Liver (tissue), 9 donors: Measurements from ENCODE around the gene UNC79. TPM values are rescaled to one million over a fixed set of nuclear protein-coding genes. Genes with fewer than 3 reads are reported as not detected.

Source experiments
- DNase-seq: peaks from one replicate; pipeline ENCODE4 v3.0.0-alpha.2; 2017; ENCODE audit warnings: low spot score
- H3K27ac ChIP-seq, 2 donors: one replicate each; pipeline ENCODE4 v1.7.0; 2013; ENCODE audit warnings: inconsistent platforms in 2 of 2, low read length in 2 of 2, control low read depth in 1 of 2, low read depth in 1 of 2, mild to moderate bottlenecking in 1 of 2
- H3K27me3 ChIP-seq, 4 donors: one replicate each; pipeline versions ENCODE4 v1.6.1 to v1.7.0; 2013; ENCODE audit warnings: low read length in 3 of 4, inconsistent platforms in 1 of 4, mild to moderate bottlenecking in 1 of 4, moderate library complexity in 1 of 4; ENCODE audit not compliant: control insufficient read depth in 4 of 4, insufficient read depth in 4 of 4
- H3K36me3 ChIP-seq, 4 donors: one replicate each; pipeline versions ENCODE4 v1.6.1 to v1.7.0; 2013; ENCODE audit warnings: low read length in 3 of 4, mild to moderate bottlenecking in 3 of 4, low read depth in 1 of 4, moderate library complexity in 1 of 4; ENCODE audit not compliant: control insufficient read depth in 4 of 4, insufficient read depth in 3 of 4
- H3K4me1 ChIP-seq, 4 donors: one replicate each; pipeline versions ENCODE4 v1.6.1 to v1.7.0; 2013; ENCODE audit warnings: low read length in 3 of 4, mild to moderate bottlenecking in 3 of 4, moderate library complexity in 1 of 4; ENCODE audit not compliant: control insufficient read depth in 4 of 4, insufficient read depth in 4 of 4
- H3K4me3 ChIP-seq, 3 donors: one replicate each; pipeline versions ENCODE4 v1.6.1 to v1.7.0; 2013; ENCODE audit warnings: low read length in 3 of 3, control low read depth in 1 of 3, low read depth in 1 of 3, mild to moderate bottlenecking in 1 of 3
- H3K9ac ChIP-seq, 2 donors: one replicate each; pipeline ENCODE4 v1.7.0; 2013; ENCODE audit warnings: low read length in 2 of 2, mild to moderate bottlenecking in 2 of 2, moderate library complexity in 2 of 2, control low read depth in 1 of 2, low read depth in 1 of 2
- H3K9me3 ChIP-seq, 4 donors: one replicate each; pipeline versions ENCODE4 v1.6.1 to v1.7.0; 2013; ENCODE audit warnings: low read length in 3 of 4; ENCODE audit not compliant: control insufficient read depth in 4 of 4
- CTCF ChIP-seq: fragments of 150-350 bp; IDR thresholded peaks from 2 replicates; pipeline ENCODE4 v1.5.1; 2017; ENCODE audit warnings: improper control_type of control experiment, low read depth, low read length; ENCODE audit not compliant: missing input control
- EGR1 ChIP-seq, 2 donors: IDR thresholded peaks; 2 replicates each; pipeline ENCODE4 v1.6.1; 2016 to 2018; ENCODE audit warnings: antibody characterized with exemption in 2 of 2, low read depth in 2 of 2
- FOXA1 ChIP-seq: IDR thresholded peaks from 2 replicates; pipeline ENCODE4 v1.6.1; 2016; ENCODE audit warnings: antibody characterized with exemption
- HNF4A ChIP-seq, 2 donors: conservative IDR thresholded peaks; 2 replicates each; pipeline ENCODE4 v1.6.1; 2016; ENCODE audit warnings: antibody characterized with exemption in 2 of 2, mild to moderate bottlenecking in 2 of 2
- MAX ChIP-seq: IDR thresholded peaks from 2 replicates; pipeline ENCODE4 v1.6.1; 2016; ENCODE audit warnings: antibody characterized with exemption
- NR2F2 ChIP-seq: IDR thresholded peaks from 2 replicates; pipeline ENCODE4 v1.6.1; 2016; ENCODE audit warnings: antibody characterized with exemption
- RAD21 ChIP-seq, 2 donors: IDR thresholded peaks; 2 replicates each; pipeline ENCODE4 v1.6.1; 2016; ENCODE audit warnings: antibody characterized with exemption in 2 of 2, mild to moderate bottlenecking in 2 of 2
- REST ChIP-seq: IDR thresholded peaks from 2 replicates; pipeline ENCODE4 v1.6.1; 2016; ENCODE audit warnings: antibody characterized with exemption, mild to moderate bottlenecking
- RXRA ChIP-seq, 2 donors: IDR thresholded peaks; 2 replicates each; pipeline ENCODE4 v1.6.1; 2017 to 2018; ENCODE audit warnings: antibody characterized with exemption in 2 of 2, mild to moderate bottlenecking in 1 of 2
- SP1 ChIP-seq: IDR thresholded peaks from 2 replicates; pipeline ENCODE4 v1.6.1; 2018; ENCODE audit warnings: antibody characterized with exemption, mild to moderate bottlenecking
- WGBS: extraction: QIAGEN DNeasy Blood & Tissue Kit; methylation state at CpG from one replicate; pipeline ENCODE4 v1.1.7; 2013; 5-methylcytosine and 5-hydroxymethylcytosine counted together
- polyA plus RNA-seq, 2 donors: library from polyadenylated mRNA; stranded (reverse) in 1 of 2; unstranded in 1 of 2; fragments of 200-250 nt in 1 of 2; fragments of >200 nt in 1 of 2; fragmentation: Nextera tagmentation in 1 of 2; extraction: Ambion mirVana in 1 of 2; gene quantifications; one replicate each; pipeline versions ENCODE4 v1.2.1 to v1.2.3, GENCODE V29; 2013 to 2015
- total RNA-seq, 2 donors: library from RNA; depleted of rRNA; stranded (reverse); fragments of >200 nt; gene quantifications; one replicate each; pipeline ENCODE4 v1.2.3, GENCODE V29; 2014
- TF ChIP-seq, protein P1 (sequence below): IDR thresholded peaks from 2 replicates; pipeline ENCODE4 v1.6.1; 2016; ENCODE audit warnings: antibody characterized with exemption
- donor health status: healthy.
- donor health status: healthy.
- donor health status: healthy.
- donor health status: healthy.
- donor health status: healthy.

Gene UNC79
- total and polyA plus RNA-seq, 4 donors = 0.01 to 0.08 (median 0.05) TPM; not detected in 1

DNA sequence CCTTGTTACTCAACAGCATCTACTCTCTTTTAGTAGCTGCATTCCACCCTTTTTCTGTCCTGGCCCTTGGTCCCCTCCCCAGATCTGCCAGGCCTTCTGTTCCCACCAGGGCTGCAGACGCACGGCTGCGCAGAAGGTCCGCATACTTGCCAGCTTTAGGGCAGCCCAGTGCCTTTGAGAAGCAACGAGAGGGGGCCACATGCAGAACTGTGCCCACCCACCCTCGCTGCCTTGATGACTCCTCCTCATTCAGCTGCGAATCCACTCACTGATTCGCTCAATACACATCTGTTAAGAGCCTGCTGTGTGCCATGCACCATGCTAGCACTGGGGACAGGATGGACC is 318.3 kb downstream of the UNC79 start:
- no peak for DNase-seq
- no peak overlapping the region for H3K9ac ChIP-seq
- H3K36me3 ChIP-seq = no peaks in the 10 kb centered on the region
- 92% methylated on average over 8 of the region's 8 CpGs for WGBS
- H3K9me3 ChIP-seq = no peaks in the 10 kb centered on the region
- peaks cover 0 to 3% (median 0%) of the 10 kb centered on the region in 4 donors for H3K27me3 ChIP-seq
- H3K4me3 ChIP-seq = no peak overlapping the region
- TF ChIP-seq RAD21 (IDR thresholded peaks at IDR 0.05) (no peak), REST (no peak), EGR1 (IDR thresholded peaks at IDR 0.05; ENCODE audit: low read depth in 2 of 2) (no peak), NR2F2 (no peak), FOXA1 (no peak), HNF4A (conservative IDR thresholded peaks at IDR 0.05) (no peak), RXRA (IDR thresholded peaks at IDR 0.05) (no peak)
- TF ChIP-seq, protein P1, sequence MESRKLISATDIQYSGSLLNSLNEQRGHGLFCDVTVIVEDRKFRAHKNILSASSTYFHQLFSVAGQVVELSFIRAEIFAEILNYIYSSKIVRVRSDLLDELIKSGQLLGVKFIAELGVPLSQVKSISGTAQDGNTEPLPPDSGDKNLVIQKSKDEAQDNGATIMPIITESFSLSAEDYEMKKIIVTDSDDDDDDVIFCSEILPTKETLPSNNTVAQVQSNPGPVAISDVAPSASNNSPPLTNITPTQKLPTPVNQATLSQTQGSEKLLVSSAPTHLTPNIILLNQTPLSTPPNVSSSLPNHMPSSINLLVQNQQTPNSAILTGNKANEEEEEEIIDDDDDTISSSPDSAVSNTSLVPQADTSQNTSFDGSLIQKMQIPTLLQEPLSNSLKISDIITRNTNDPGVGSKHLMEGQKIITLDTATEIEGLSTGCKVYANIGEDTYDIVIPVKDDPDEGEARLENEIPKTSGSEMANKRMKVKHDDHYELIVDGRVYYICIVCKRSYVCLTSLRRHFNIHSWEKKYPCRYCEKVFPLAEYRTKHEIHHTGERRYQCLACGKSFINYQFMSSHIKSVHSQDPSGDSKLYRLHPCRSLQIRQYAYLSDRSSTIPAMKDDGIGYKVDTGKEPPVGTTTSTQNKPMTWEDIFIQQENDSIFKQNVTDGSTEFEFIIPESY = no peak
- H3K4me1 ChIP-seq = no peaks in the 10 kb centered on the region
- H3K27ac ChIP-seq = no peak overlapping the region

GRCh38 chr14:93751946-93752655 is 321.4 kb downstream of the UNC79 start:
- Histone ChIP-seq H3K27ac (no peak overlapping the region), H3K9ac (no peak overlapping the region), H3K36me3 (no peaks in the 10 kb centered on the region), H3K4me3 (no peak overlapping the region), H3K27me3 (no peaks in the 10 kb centered on the region), H3K4me1 (no peaks in the 10 kb centered on the region), H3K9me3 (no peaks in the 10 kb centered on the region)
- DNase-seq = no peak
- TF ChIP-seq, protein P1 = no peak
- TF ChIP-seq RAD21 (IDR thresholded peaks at IDR 0.05) = no peak
- TF ChIP-seq CTCF = no peak
- TF ChIP-seq MAX = no peak
- TF ChIP-seq REST = no peak
- no peak for TF ChIP-seq SP1
- 64% methylated on average over 19 of the region's 19 CpGs for WGBS
